SJSA1 (cell line): ENCODE measurements around the gene UBASH3B. TPM values are rescaled to one million over a fixed set of nuclear protein-coding genes. Genes with fewer than 3 reads are reported as not detected.
"Not testable (repeated sequence)": the region's sequence is repeated elsewhere in the genome, so short reads cannot be mapped to it uniquely, and the experiment has no call there.

Source experiments
- DNase-seq, 2 experiments: peaks; one replicate each; pipeline ENCODE4 v3.0.0-alpha.2; 2015 to 2020; ENCODE audit warnings: low spot score in 2 of 2, low read depth in 1 of 2
- H3K27ac ChIP-seq: fragments of 250-450 bp; sonication (Bioruptor Pico); 2 replicates; pipeline ENCODE4 v1.5.1; 2020; ENCODE audit warnings: mild to moderate bottlenecking, moderate library complexity
- H3K27me3 ChIP-seq: fragments of 250-450 bp; sonication (Bioruptor Pico); replicated peaks from 2 replicates; pipeline ENCODE4 v1.5.1; 2020; ENCODE audit warnings: mild to moderate bottlenecking, moderate library complexity
- H3K36me3 ChIP-seq: fragments of 250-450 bp; sonication (Bioruptor Pico); 2 replicates; pipeline ENCODE4 v1.5.1; 2020; ENCODE audit warnings: mild to moderate bottlenecking
- H3K4me1 ChIP-seq: fragments of 250-450 bp; sonication (Bioruptor Pico); replicated peaks from 2 replicates; pipeline ENCODE4 v1.6.1; 2021; ENCODE audit warnings: mild to moderate bottlenecking
- H3K4me3 ChIP-seq: fragments of 250-450 bp; sonication (Bioruptor Pico); 2 replicates; pipeline ENCODE4 v1.5.1; 2020; ENCODE audit warnings: mild to moderate bottlenecking
- H3K9me3 ChIP-seq: fragments of 250-450 bp; sonication (Bioruptor Pico); replicated peaks from 2 replicates; pipeline ENCODE4 v1.5.1; 2020; ENCODE audit warnings: mild to moderate bottlenecking
- total RNA-seq: library from RNA; depleted of rRNA; stranded (reverse); fragments of >200 nt; shearing (Covaris generic); gene quantifications from 2 replicates; pipeline ENCODE4 v1.2.3, GENCODE V29; 2014

UBASH3B gene
- total RNA-seq, 1 experiment from 2014 or later: 4.0 TPM

DNA sequence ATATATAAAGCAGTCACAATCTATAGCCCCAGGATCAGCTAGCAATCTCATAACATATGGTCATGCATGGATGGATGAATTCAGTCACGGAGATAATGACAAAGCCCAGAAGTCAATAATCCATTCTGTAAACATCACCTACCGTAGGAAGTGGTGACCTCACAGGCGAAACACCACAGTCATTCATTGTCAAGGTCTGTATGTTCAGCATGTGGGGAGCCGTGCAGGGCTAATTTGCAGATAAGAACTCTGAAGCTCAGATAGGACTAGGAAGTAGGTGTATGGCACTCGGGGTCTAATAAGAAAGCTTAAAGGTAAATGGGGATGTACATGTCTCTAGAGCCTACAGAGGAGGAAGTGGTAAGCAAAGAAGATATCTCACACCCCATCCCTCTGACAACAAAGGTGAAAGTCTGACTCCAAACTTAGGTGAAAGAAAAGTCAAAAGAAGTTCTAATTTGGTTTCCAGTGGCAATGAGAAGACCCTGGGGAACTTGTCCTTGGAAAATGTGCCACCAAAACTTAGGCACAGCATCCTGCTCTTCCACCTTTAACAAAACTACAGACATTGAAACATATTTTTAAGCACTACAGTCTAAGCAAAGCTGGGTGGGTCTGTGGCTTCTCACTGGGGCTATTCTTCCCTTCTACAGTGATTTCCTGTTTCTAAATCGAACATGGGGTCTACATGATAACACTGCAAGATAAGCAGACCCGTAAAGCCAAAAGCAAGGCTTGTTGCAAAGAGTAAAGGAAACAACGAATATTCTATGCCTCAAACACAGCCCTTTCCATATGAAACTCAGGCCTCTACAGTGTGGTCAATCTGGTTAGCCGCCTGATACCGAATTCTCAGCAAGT, 188.0 kb downstream of the UBASH3B start:
- Histone ChIP-seq H3K27me3 (no peaks in the 10 kb centered on the region), H3K27ac (no peak overlapping the region), H3K4me3 (no peak overlapping the region), H3K36me3 (no peaks in the 10 kb centered on the region), H3K9me3 (no peaks in the 10 kb centered on the region), H3K4me1 (no peaks in the 10 kb centered on the region)
- no peak for DNase-seq

DNA sequence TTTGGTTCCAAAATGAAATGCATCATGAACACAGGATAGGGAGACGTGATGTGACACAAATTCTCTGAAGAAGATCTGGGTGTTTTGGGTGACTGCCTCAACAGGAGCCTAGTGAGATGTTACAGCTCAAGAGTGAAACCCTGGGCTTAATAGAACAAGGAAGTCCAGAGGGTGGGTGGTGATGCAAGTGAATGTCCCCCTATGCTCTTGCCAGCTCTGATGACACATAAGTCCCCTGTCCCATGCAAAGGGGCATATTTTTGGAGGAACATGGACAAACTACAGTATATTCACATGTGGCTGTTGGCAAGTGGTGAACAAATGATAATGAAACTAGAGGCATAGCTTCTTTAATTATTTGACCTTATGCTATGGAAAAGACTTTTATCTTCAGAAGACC, 191.9 kb downstream of the UBASH3B start:
- Histone ChIP-seq H3K9me3 (no peaks in the 10 kb centered on the region), H3K27me3 (no peaks in the 10 kb centered on the region), H3K4me3 (no peak overlapping the region), H3K4me1 (peaks cover 11% of the 10 kb centered on the region), H3K27ac (no peak overlapping the region), H3K36me3 (no peaks in the 10 kb centered on the region)
- DNase-seq: no peak

DNA sequence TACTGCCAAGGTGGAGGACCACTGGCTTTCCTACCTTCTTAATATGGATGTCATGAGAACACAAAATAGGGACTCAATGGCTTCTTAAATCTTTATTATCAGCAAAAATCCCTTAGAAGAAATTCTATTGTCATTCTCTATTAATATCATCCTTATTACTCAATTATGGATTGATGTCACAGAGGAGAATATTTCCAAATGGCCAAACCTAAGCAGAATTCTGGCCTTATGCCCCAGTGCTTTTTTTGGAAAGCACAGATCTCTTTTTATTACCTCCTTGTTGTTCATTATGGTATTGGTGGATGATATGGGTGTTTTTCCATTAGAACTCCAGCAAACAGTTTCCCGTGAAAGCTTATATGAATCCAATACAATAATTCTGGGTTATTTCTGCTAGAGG, 192.7 kb downstream of the UBASH3B start:
- no peak for DNase-seq
- no peaks in the 10 kb centered on the region for H3K36me3 ChIP-seq
- H3K4me3 ChIP-seq: no peak overlapping the region
- H3K4me1 ChIP-seq: peaks cover 11% of the 10 kb centered on the region
- no peaks in the 10 kb centered on the region for H3K9me3 ChIP-seq
- H3K27ac ChIP-seq: no peak overlapping the region
- no peaks in the 10 kb centered on the region for H3K27me3 ChIP-seq

DNA sequence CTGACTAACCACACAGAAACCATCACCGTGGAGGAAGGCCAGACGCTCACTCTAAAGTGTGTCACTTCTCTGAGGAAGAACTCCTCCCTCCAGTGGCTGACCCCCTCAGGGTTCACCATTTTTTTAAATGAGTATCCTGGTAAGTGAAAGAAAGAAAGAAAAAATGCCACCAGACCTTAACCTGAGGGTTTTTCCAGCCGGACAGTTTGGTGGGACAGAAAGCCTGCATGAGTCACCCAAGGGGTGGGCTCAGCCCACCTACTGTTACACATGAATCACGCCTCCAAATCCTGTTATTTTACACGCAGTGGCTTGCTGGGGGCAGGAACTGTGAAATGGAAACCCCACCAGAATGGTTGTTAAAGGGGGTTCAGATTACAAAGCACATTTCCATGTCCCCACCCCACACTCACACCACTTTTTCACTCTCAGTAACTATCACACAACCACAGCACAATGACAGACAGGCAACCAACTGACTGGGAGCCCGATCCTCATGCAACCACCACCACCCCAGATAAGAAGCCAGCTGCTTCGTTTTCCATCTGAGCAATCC, 194.6 kb downstream of the UBASH3B start:
- DNase-seq: peak; percentile 56 to 61

DNA sequence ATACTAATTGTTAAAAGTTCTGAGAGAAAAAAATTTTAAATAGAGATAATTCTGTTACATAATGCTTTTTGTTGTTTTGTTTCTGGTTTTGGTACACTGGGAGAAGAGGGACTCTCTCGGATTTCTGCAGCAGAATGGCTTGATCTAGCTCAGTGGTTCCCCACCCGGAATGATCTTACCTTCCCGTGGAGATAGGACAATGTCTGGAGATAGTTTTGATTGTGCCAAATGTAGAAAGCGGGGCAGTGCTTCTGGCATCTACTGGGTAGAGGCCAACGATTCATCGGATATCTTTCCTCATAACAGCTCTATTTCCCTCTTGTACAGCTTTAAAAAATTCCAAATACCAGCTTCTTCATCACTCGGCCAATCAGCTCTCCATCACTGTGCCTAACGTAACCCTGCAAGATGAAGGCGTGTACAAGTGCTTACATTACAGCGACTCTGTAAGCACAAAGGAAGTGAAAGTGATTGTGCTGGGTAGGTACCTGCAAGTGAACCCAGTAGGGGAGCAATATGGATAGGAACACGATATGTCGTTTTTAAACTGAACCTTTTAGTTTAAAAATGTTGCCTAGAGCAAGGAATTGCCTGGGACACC, 195.9 kb downstream of the UBASH3B start:
- Histone ChIP-seq H3K9me3 (no peaks in the 10 kb centered on the region), H3K27me3 (no peaks in the 10 kb centered on the region), H3K4me1 (peaks cover 15% of the 10 kb centered on the region), H3K4me3 (no peak overlapping the region), H3K27ac (no peak overlapping the region), H3K36me3 (no peaks in the 10 kb centered on the region)
- no peak for DNase-seq

More for the DNA sequence above, 194.6 kb downstream of the UBASH3B start:
- H3K4me3 ChIP-seq: no peak overlapping the region
- peak overlapping the region; percentile 39 for H3K27ac ChIP-seq
- H3K4me1 ChIP-seq: peaks cover 11% of the 10 kb centered on the region
- no peaks in the 10 kb centered on the region for H3K27me3 ChIP-seq
- no peaks in the 10 kb centered on the region for H3K36me3 ChIP-seq
- no peaks in the 10 kb centered on the region for H3K9me3 ChIP-seq

DNA sequence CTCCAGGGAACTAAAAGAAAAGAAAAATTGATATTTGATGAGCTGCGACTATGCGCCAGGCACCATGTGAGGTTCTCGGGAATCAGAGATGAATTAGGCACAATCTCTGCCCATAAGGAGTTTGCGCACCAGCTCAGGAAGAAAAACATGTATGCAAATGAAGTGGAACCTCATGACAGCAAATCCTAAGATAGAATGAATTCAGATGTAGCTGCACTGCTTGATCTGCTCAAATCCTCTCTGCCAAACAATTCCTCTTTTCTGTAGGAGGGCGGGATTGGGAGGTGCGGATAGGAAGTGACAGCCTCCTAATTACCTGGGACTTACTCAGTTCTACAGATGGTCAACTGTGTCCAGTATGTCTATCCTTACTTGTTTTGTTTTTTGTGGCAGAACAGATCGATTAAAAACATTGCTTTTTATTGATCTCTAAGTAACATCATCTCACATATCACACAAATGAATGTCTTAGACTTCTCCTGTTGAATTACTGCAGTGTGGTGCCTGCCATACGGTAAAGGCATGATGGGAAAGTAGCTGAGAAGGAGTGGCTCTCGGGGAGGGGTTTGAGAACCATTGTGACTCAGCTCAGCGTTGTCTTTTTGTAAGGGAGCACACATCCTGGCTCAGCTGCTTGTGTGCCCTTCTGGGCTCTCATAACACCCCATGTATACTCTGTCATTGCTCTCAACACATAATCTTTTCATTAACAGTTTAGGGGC, 196.7 kb downstream of the UBASH3B start:
- Histone ChIP-seq H3K4me1 (peaks cover 16% of the 10 kb centered on the region), H3K9me3 (no peaks in the 10 kb centered on the region), H3K27me3 (no peaks in the 10 kb centered on the region), H3K27ac (no peak overlapping the region), H3K36me3 (no peaks in the 10 kb centered on the region), H3K4me3 (no peak overlapping the region)
- DNase-seq: no peak

DNA sequence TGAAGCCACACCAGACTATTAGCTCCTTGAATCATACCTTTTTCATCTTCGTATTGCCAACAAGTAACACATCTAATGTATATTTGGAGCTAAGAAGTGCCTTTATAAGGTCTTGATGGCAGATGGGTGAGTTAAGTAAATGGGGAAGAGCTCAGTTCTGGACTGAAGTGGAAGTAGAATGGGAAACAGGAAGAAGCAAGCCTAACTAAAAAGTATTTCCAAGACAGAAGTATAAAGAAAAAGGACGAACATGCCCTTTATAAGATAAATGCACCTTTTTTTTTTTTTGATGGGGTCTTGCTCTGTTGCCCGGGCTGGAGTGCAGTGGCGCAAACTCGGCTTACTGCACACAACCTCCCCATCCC, 197.3 kb downstream of the UBASH3B start:
- no peak overlapping the region for H3K4me3 ChIP-seq
- no peak overlapping the region for H3K27ac ChIP-seq
- H3K4me1 ChIP-seq: peaks cover 16% of the 10 kb centered on the region
- no peaks in the 10 kb centered on the region for H3K36me3 ChIP-seq
- DNase-seq: no peak
- no peaks in the 10 kb centered on the region for H3K27me3 ChIP-seq
- no peaks in the 10 kb centered on the region for H3K9me3 ChIP-seq

DNA sequence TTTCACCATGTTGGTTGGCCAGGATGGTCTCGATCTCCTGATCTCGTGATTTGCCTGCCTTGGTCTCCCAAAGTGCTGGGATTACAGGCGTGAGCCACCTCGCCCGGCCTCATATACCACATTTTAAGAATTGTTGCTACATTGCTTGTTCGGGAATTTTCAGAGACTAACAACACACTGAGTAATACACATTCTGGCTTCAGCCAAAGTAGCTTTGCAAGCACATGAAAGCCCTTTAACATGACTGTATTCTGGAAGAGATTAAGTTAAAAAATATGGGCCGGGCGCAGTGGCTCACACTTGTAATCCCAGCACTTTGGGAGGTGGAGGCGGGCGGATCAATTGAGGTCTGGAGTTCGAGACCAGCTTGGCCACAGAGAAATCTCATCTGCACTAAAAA, 197.7 kb downstream of the UBASH3B start:
- Histone ChIP-seq H3K27ac (no peak overlapping the region), H3K36me3 (no peaks in the 10 kb centered on the region), H3K27me3 (no peaks in the 10 kb centered on the region), H3K9me3 (no peaks in the 10 kb centered on the region), H3K4me3 (no peak overlapping the region), H3K4me1 (peaks cover 16% of the 10 kb centered on the region)
- DNase-seq: no peak

DNA sequence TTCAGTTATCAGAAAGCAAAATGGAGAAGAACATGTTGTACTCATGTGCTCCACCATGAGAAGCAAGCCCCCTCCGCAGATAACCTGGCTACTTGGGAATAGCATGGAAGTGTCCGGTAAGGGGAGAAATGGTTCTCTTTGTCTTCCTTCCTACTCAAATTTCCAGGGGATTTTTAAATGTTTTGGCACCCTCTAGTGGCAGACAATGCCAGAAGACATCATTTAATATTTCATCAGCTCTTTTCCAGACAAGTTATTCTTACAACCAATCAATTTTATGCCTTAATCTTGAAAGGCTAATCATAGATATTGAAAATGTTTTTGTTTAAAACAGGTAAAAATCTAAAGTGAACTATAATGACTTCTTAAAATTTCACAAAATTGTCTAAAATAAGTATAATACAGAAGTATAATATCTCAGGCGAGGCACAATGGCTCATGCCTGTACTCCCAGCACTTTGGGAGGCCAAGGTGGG, 198.5 kb downstream of the UBASH3B start:
- H3K27ac ChIP-seq: no peak overlapping the region
- H3K27me3 ChIP-seq: no peaks in the 10 kb centered on the region
- peaks cover 16% of the 10 kb centered on the region for H3K4me1 ChIP-seq
- no peaks in the 10 kb centered on the region for H3K36me3 ChIP-seq
- peak; percentile 32 to 50 for DNase-seq
- no peak overlapping the region for H3K4me3 ChIP-seq
- no peaks in the 10 kb centered on the region for H3K9me3 ChIP-seq

DNA sequence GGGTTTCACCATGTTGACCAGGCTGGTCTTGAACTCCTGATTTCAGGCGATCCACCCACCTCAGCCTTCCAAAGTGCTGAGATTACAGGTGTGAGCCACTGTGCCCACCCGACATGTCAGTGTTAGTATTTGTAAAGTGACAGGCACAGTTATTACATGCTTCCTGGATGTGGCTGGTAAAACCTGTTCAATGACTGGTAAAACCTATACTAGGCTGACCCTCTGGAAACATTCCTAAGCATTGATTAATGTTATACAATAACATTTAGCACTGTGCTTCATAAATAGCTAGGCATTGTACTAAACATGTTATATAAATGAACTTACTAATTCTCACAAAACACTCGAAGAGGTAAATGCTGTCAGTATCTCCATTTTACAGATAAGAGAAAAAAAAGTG, 206.1 kb downstream of the UBASH3B start:
- Histone ChIP-seq H3K4me1 (no peaks in the 10 kb centered on the region; the same call in 1 of the 2 replicates), H3K4me3 (no peak overlapping the region), H3K27ac (no peak overlapping the region), H3K9me3 (no peaks in the 10 kb centered on the region), H3K36me3 (no peaks in the 10 kb centered on the region), H3K27me3 (no peaks in the 10 kb centered on the region)
- DNase-seq: no peak

DNA sequence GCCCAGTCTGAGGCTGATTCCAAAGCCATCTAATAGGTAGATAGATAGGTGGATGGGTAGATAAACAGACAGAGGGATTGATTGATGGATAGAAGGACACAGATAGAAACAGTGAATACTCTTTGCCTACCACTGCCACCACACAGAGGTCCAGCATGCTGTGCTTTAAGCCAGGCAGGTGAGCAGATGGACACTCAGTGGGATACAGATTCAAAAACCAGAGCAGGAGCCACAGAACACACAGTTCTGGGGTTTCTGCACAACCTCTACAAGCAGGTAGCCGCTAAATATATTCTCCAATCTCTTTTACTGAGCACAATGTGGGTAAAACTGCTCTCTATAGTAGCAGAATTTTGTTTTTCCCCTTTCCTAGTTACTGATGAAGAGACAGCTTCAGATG, 206.6 kb downstream of the UBASH3B start:
- Histone ChIP-seq H3K36me3 (no peaks in the 10 kb centered on the region), H3K27me3 (no peaks in the 10 kb centered on the region), H3K4me1 (no peaks in the 10 kb centered on the region; the same call in 1 of the 2 replicates), H3K27ac (no peak overlapping the region), H3K9me3 (no peaks in the 10 kb centered on the region), H3K4me3 (no peak overlapping the region)
- DNase-seq: no peak

DNA sequence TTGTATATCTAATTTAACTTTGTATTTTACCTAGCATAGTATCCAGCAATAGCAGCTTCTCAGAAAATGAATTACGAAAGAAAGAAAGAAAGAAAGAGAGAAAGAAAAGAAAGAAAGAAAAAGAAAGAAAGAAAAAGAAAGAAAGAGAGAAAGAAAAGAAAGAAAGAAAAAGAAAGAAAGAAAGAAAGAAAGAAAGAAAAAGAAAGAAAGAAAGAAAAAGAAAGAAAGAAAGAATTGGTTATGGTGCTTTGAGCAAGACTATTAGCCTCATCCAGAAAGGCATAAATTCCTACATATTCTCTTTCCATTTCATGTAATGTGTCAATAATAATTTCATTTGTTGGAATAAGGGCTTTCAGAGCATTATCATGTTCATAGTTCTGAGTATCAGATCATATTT, 207.6 kb downstream of the UBASH3B start:
- H3K4me3 ChIP-seq, H3K27ac ChIP-seq, H3K27me3 ChIP-seq, H3K9me3 ChIP-seq, DNase-seq, H3K36me3 ChIP-seq, H3K4me1 ChIP-seq: not testable (repeated sequence)

DNA sequence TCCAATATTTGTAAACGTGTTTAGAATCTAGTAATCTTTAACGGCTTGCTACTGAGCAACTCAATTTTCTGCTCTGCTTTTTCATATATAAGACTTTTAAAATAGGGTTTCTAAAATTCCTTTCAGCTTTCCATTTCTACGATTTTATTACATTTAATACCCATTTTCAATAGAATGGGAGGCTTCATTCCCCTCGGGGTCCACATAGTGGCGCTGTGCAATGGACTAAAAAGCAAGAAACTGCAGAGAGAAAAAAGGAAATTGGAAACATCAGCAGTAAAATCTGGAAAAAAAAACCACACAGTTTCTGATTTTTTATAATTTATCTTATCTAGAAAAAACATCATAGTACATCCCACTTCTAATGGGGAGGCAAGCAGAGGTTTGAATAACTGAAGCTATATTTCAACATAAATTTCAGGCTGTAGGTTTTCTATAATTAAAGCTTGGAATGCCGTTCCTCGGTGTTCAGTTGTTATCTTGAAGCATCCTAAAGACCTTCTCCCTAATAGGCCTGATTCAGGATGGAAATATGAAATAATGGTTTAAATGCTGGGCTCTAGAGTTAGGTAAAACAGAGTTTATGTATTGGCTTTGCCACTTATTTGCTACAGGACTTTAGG, 208.3 kb downstream of the UBASH3B start:
- Histone ChIP-seq H3K4me3 (no peak overlapping the region), H3K4me1 (no peaks in the 10 kb centered on the region), H3K36me3 (no peaks in the 10 kb centered on the region), H3K9me3 (no peaks in the 10 kb centered on the region), H3K27me3 (no peaks in the 10 kb centered on the region), H3K27ac (no peak overlapping the region)
- DNase-seq: peak in 1 of 2 experiments; percentile 9
